H1 (cell line): ENCODE data around the gene NEK10. TPM values are rescaled to one million over a fixed set of nuclear protein-coding genes. Genes with fewer than 3 reads are reported as not detected.

Experiments used
- CBX5 ChIP-seq: fragments of 300-800, 300-1000 bp; sonication (generic); IDR thresholded peaks from 2 replicates; pipeline ENCODE4 v1.7.1; 2016; ENCODE audit warnings: antibody characterized with exemption, low read length, low read depth
- CEBPB ChIP-seq: IDR thresholded peaks from 2 replicates; pipeline ENCODE4 v1.6.1; 2012; ENCODE audit warnings: low read depth, low read length
- CHD7 ChIP-seq: fragments of 300-600 bp; sonication (generic); IDR thresholded peaks from 2 replicates; pipeline ENCODE4 v1.7.1; 2012; ENCODE audit warnings: low read length, moderate library complexity, mild to moderate bottlenecking, inconsistent platforms; ENCODE audit not compliant: insufficient replicate concordance
- FOSL1 ChIP-seq: IDR thresholded peaks from 2 replicates; pipeline ENCODE4 v1.6.1; 2011; ENCODE audit warnings: mild to moderate bottlenecking, low read depth, low read length, moderate library complexity; ENCODE audit not compliant: insufficient read depth
- JUN ChIP-seq: IDR thresholded peaks from 2 replicates; pipeline ENCODE4 v1.6.1; 2011; ENCODE audit warnings: low read depth, mild to moderate bottlenecking, improper control_type of control experiment, low read length
- RFX5 ChIP-seq: IDR thresholded peaks from 2 replicates; pipeline ENCODE4 v1.6.1; 2011; ENCODE audit warnings: low read depth, low read length, improper control_type of control experiment, borderline replicate concordance
- SIRT6 ChIP-seq: IDR thresholded peaks from one replicate; pipeline ENCODE4 v1.7.1; 2012; ENCODE audit warnings: low read length, inconsistent platforms
- SRF ChIP-seq: IDR thresholded peaks from 2 replicates; pipeline ENCODE4 v1.6.1; 2011; ENCODE audit warnings: mild to moderate bottlenecking, low read depth, low read length, moderate library complexity
- SUZ12 ChIP-seq: fragments of 200-600 bp; sonication (generic); IDR thresholded peaks from 2 replicates; pipeline ENCODE4 v1.6.1; 2012; ENCODE audit warnings: mild to moderate bottlenecking, inconsistent platforms, low read length, moderate library complexity, mixed read lengths
- ZNF274 ChIP-seq: IDR thresholded peaks from 2 replicates; pipeline ENCODE4 v1.7.0; 2012; ENCODE audit warnings: low read length, borderline replicate concordance; ENCODE audit errors: extremely low read depth
- polyA plus RNA-seq, 7 experiments: library from polyadenylated mRNA; depleted of rRNA in 3 of 7; stranded (reverse) in 5 of 7; unstranded in 2 of 7; fragments of >200 nt in 5 of 7; fragments of 200-250 nt in 2 of 7; gene quantifications; 1 replicate in 5 of 7; 2 replicates in 1 of 7; 4 replicates in 1 of 7; pipeline versions ENCODE4 v1.2.1 to v1.2.3, GENCODE V29; 2011 to 2013; ENCODE audit warnings: missing spikeins in 2 of 7, mixed read lengths in 2 of 7
- total RNA-seq: library from RNA; stranded (reverse); fragmentation: NEBNext Ultra II Directional; extraction: Animal tissue kit (Norgen Biotek cat#: 25700); gene quantifications from 2 replicates; pipeline ENCODE4 v1.2.1, GENCODE V29; 2021

NEK10 gene
- total and polyA plus RNA-seq, 2 of the 8 experiments (the other 6 are each of a cell fraction or from before 2014, with no cell fraction given): 0.18 to 0.50 TPM

GRCh38 chr3:27133060-27133459, 236.1 kb downstream of the NEK10 start (continued):
- TF ChIP-seq CHD7: no peak
- no peak for TF ChIP-seq FOSL1
- no peak for TF ChIP-seq ZNF274
- no peak for TF ChIP-seq JUN
- TF ChIP-seq SRF: no peak
- TF ChIP-seq CBX5: no peak
- TF ChIP-seq SIRT6: no peak
- no peak for TF ChIP-seq RFX5
- no peak for TF ChIP-seq SUZ12
- no peak for TF ChIP-seq CEBPB
- TF ChIP-seq, all 59 proteins: peak for 0
